GM21717 (cell line): ENCODE measurements around the gene RPS6KA3.
"Not testable (repeated sequence)": the region's sequence is repeated elsewhere in the genome, so short reads cannot be mapped to it uniquely, and the experiment has no call there.

Experiments
- ATAC-seq: cut with Tn5 transposase; IDR thresholded peaks from one replicate; pipeline ENCODE4 v1.9.1; 2021; ENCODE audit warnings: mild to moderate bottlenecking, moderate library complexity; ENCODE audit not compliant: unreplicated experiment

RPS6KA3 gene

GRCh38 chrX:20265726-20266681 lies 705 bp downstream of the RPS6KA3 start:
- peak; percentile 8 for ATAC-seq

GRCh38 chrX:20265221-20265725 lies 1.4 kb downstream of the RPS6KA3 start:
- ATAC-seq = peak; percentile 41

- no peak for ATAC-seq
Measured at GRCh38 chrX:20263474-20263873, 3.2 kb downstream of the RPS6KA3 start.

- no peak for ATAC-seq
Measured at GRCh38 chrX:20260885-20261284, 5.8 kb downstream of the RPS6KA3 start.

GRCh38 chrX:20254712-20255299 lies 11.9 kb downstream of the RPS6KA3 start:
- ATAC-seq = no peak

GRCh38 chrX:20253232-20253543 lies 13.5 kb downstream of the RPS6KA3 start:
- no peak for ATAC-seq

GRCh38 chrX:20252381-20253231 lies 14.1 kb downstream of the RPS6KA3 start:
- ATAC-seq = peak; percentile 82

GRCh38 chrX:20251691-20252090 lies 15.0 kb downstream of the RPS6KA3 start:
- ATAC-seq = no peak

GRCh38 chrX:20250146-20250545 lies 16.6 kb downstream of the RPS6KA3 start:
- not testable (repeated sequence) for ATAC-seq

- no peak for ATAC-seq
Measured at GRCh38 chrX:20248592-20249192, 18.0 kb downstream of the RPS6KA3 start.

GRCh38 chrX:20244931-20245330 lies 21.8 kb downstream of the RPS6KA3 start:
- ATAC-seq = no peak

GRCh38 chrX:20240201-20240600 lies 26.5 kb downstream of the RPS6KA3 start:
- no peak for ATAC-seq

- no peak for ATAC-seq
Measured at GRCh38 chrX:20237864-20238263, 28.8 kb downstream of the RPS6KA3 start.

- ATAC-seq = no peak
Measured at GRCh38 chrX:20235755-20236154, 31.0 kb downstream of the RPS6KA3 start.

GRCh38 chrX:20233336-20233735 lies 33.4 kb downstream of the RPS6KA3 start:
- no peak for ATAC-seq

GRCh38 chrX:20231598-20231997 lies 35.1 kb downstream of the RPS6KA3 start:
- ATAC-seq = no peak

- no peak for ATAC-seq
Measured at GRCh38 chrX:20230406-20230805, 36.3 kb downstream of the RPS6KA3 start.

GRCh38 chrX:20229155-20229554 lies 37.6 kb downstream of the RPS6KA3 start:
- no peak for ATAC-seq

GRCh38 chrX:20228245-20228644 lies 38.5 kb downstream of the RPS6KA3 start:
- ATAC-seq = no peak

GRCh38 chrX:20227116-20227515 lies 39.6 kb downstream of the RPS6KA3 start:
- no peak for ATAC-seq

- ATAC-seq = peak; percentile 3
Measured at GRCh38 chrX:20225488-20225833, 41.2 kb downstream of the RPS6KA3 start.
